Osteocyte (in vitro differentiated cells): ENCODE data around the gene NAIF1. TPM values are rescaled to one million over a fixed set of nuclear protein-coding genes. Genes with fewer than 3 reads are reported as not detected.

Experiments used
- DNase-seq: peaks from one replicate; pipeline ENCODE4 v3.0.0; 2021; ENCODE audit warnings: mixed read lengths; ENCODE audit not compliant: unreplicated experiment; ENCODE audit errors: extremely low spot score
- H3K27ac Mint-ChIP-seq: one replicate; pipeline ENCODE4 v1.8.0; 2021; ENCODE audit warnings: mild to moderate bottlenecking, mixed read lengths; ENCODE audit not compliant: unreplicated experiment
- H3K27me3 Mint-ChIP-seq: one replicate; pipeline ENCODE4 v1.8.0; 2021; ENCODE audit warnings: mixed read lengths; ENCODE audit not compliant: unreplicated experiment
- H3K36me3 Mint-ChIP-seq: one replicate; pipeline ENCODE4 v1.8.0; 2021; ENCODE audit warnings: mixed read lengths; ENCODE audit not compliant: unreplicated experiment
- H3K4me1 Mint-ChIP-seq: one replicate; pipeline ENCODE4 v1.8.0; 2021; ENCODE audit warnings: mixed read lengths; ENCODE audit not compliant: unreplicated experiment
- H3K4me3 Mint-ChIP-seq: one replicate; pipeline ENCODE4 v1.8.0; 2021; ENCODE audit warnings: mild to moderate bottlenecking, moderate library complexity, mixed read lengths; ENCODE audit not compliant: unreplicated experiment
- H3K9me3 Mint-ChIP-seq: one replicate; pipeline ENCODE4 v1.8.0; 2021; ENCODE audit warnings: mixed read lengths; ENCODE audit not compliant: unreplicated experiment
- CTCF ChIP-seq: fragments of 200-600 bp; sonication (generic); IDR thresholded peaks from 2 replicates; pipeline ENCODE4 v1.5.0; 2021; ENCODE audit warnings: antibody characterized with exemption, mild to moderate bottlenecking, moderate library complexity
- total RNA-seq: library from RNA; stranded (reverse); gene quantifications from 2 replicates; pipeline ENCODE4 v1.2.1, GENCODE V29; 2021

The NAIF1 gene
- total RNA-seq, 1 donor from 2014 or later = 8.4 TPM

GRCh38 chr9:128059365-128059983, 7.6 kb downstream of the NAIF1 start:
- H3K9me3 Mint-ChIP-seq = no peaks in the 10 kb centered on the region
- no peak for TF ChIP-seq CTCF
- no peak for DNase-seq
- H3K27me3 Mint-ChIP-seq = no peaks in the 10 kb centered on the region
- H3K27ac Mint-ChIP-seq = no peak overlapping the region
- H3K4me3 Mint-ChIP-seq = no peak overlapping the region
- peaks cover 8% of the 10 kb centered on the region for H3K36me3 Mint-ChIP-seq
- peaks cover 13% of the 10 kb centered on the region for H3K4me1 Mint-ChIP-seq

GRCh38 chr9:128057724-128058409, 9.3 kb downstream of the NAIF1 start:
- H3K4me1 Mint-ChIP-seq = peaks cover 16% of the 10 kb centered on the region
- no peak overlapping the region for H3K27ac Mint-ChIP-seq

GRCh38 chr9:128056887-128057723, 10.0 kb downstream of the NAIF1 start:
- no peak for TF ChIP-seq CTCF
- no peak overlapping the region for H3K4me3 Mint-ChIP-seq
- DNase-seq = no peak
- peaks cover 3% of the 10 kb centered on the region for H3K27me3 Mint-ChIP-seq
- H3K36me3 Mint-ChIP-seq = peaks cover 2% of the 10 kb centered on the region
- H3K27ac Mint-ChIP-seq = no peak overlapping the region
- H3K4me1 Mint-ChIP-seq = peaks cover 14% of the 10 kb centered on the region
- no peaks in the 10 kb centered on the region for H3K9me3 Mint-ChIP-seq

More at GRCh38 chr9:128057724-128058409, 9.3 kb downstream of the NAIF1 start:
- H3K27me3 Mint-ChIP-seq = peaks cover 3% of the 10 kb centered on the region
- no peak for DNase-seq
- H3K4me3 Mint-ChIP-seq = no peak overlapping the region
- no peak for TF ChIP-seq CTCF
- peaks cover 6% of the 10 kb centered on the region for H3K36me3 Mint-ChIP-seq
- H3K9me3 Mint-ChIP-seq = no peaks in the 10 kb centered on the region

GRCh38 chr9:128056086-128056485, 11.0 kb downstream of the NAIF1 start:
- Mint-ChIP-seq H3K27ac (no peak overlapping the region), H3K36me3 (peaks cover under 1% of the 10 kb centered on the region), H3K4me1 (peaks cover 14% of the 10 kb centered on the region), H3K27me3 (peaks cover 3% of the 10 kb centered on the region), H3K9me3 (no peaks in the 10 kb centered on the region), H3K4me3 (no peak overlapping the region)
- DNase-seq = no peak
- TF ChIP-seq CTCF = no peak
